Right ventricle myocardium superior (tissue), 1 donor: Measurements from ENCODE around the gene AP2B1. TPM values are rescaled to one million over a fixed set of nuclear protein-coding genes. Genes with fewer than 3 reads are reported as not detected.

Experiments used
- ATAC-seq: fragments of 200-7000 bp; cut with Tn5 transposase; one replicate; pipeline ENCODE4 v1.9.1; 2020; ENCODE audit warnings: mild to moderate bottlenecking; ENCODE audit not compliant: poor library complexity
- DNase-seq: peaks from one replicate; pipeline ENCODE4 v3.0.0-alpha.2; 2020
- intact Hi-C: fragments of 100-400 bp; cut with DNase I; formaldehyde crosslinking; loops from one replicate; pipeline ENCODE4 v1.11.2; 2022
- total RNA-seq: library from RNA; stranded (reverse); fragmentation: NEBNext Ultra II Directional; extraction: Animal tissue kit (Norgen Biotek cat#: 25700); gene quantifications from one replicate; pipeline ENCODE4 v1.2.1, GENCODE V29; 2021
- donor health status: DM: no; HTN: yes; CAD: no; lungs with severe emphysema.

AP2B1 gene
- total RNA-seq, 1 donor from 2014 or later = 112 TPM

GRCh38 chr17:35773679-35774425 is 186.7 kb downstream of the AP2B1 start:
- no peak for ATAC-seq
- no peak for DNase-seq
- intact Hi-C loops = no loop called here

- ATAC-seq = peak; percentile 57
These were observed 187.4 kb downstream of the AP2B1 start for GRCh38 chr17:35774499-35774898.

GRCh38 chr17:35775039-35775438 is 187.9 kb downstream of the AP2B1 start:
- no peak for DNase-seq
- intact Hi-C loops = no loop called here
- ATAC-seq = no peak

More at GRCh38 chr17:35774499-35774898, 187.4 kb downstream of the AP2B1 start:
- intact Hi-C loops = no loop called here
- peak; percentile 71 for DNase-seq

GRCh38 chr17:35775583-35775982 is 188.5 kb downstream of the AP2B1 start:
- ATAC-seq (no peak), DNase-seq (no peak)
- intact Hi-C loops = no loop called here

Other genes with a start within 250 kb of the AP2B1 start
- 16.8 TPM for gene SLFN11, start 213.7 kb upstream of the AP2B1 start, total RNA-seq
- gene SLFN12, start 154.8 kb upstream of the AP2B1 start, total RNA-seq = 3.3 TPM
- gene SLFN13, start 138.6 kb upstream of the AP2B1 start, total RNA-seq = 5.4 TPM
- gene SLFN12L, start 49.6 kb upstream of the AP2B1 start, total RNA-seq = 0.19 TPM
- gene SLFN14, start 26.5 kb upstream of the AP2B1 start, total RNA-seq = not detected
- 7.0 TPM for gene PEX12, start 8.8 kb upstream of the AP2B1 start, total RNA-seq
- gene RASL10B, start 144.3 kb downstream of the AP2B1 start, total RNA-seq = 22.3 TPM
- gene GAS2L2, start 165.9 kb downstream of the AP2B1 start, total RNA-seq = 0.11 TPM
- not detected for gene C17orf50, start 173.6 kb downstream of the AP2B1 start, total RNA-seq
- 1.2 TPM for gene MMP28, start 208.3 kb downstream of the AP2B1 start, total RNA-seq
- 94.8 TPM for gene TAF15, start 222.2 kb downstream of the AP2B1 start, total RNA-seq